GM18870 (cell line): ENCODE measurements around the gene NACC1.
"Not testable (repeated sequence)": the region's sequence is repeated elsewhere in the genome, so short reads cannot be mapped to it uniquely, and the experiment has no call there.

ENCODE experiments used
- ATAC-seq: cut with Tn5 transposase; IDR thresholded peaks from one replicate; pipeline ENCODE4 v1.9.1; 2021; ENCODE audit warnings: moderate library complexity; ENCODE audit not compliant: unreplicated experiment

Gene NACC1

GRCh38 chr19:13138171-13138915, 20.3 kb downstream of the NACC1 start:
- ATAC-seq, result no peak

DNA sequence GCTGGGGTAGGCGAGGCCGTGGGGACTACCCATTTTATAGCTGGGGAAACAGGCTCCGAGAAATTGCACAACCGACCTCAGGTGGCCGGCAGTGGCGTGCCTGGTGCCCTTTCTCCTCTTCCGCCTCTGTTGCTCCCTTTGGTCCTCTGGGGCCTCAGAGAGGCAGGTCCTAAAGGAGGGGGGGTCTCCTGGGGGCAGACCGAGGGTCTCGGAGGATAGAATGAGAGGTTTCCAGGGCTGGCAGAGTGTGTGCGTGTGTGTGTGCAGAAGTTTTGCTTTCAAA, 20.8 kb downstream of the NACC1 start:
- no peak for ATAC-seq

DNA sequence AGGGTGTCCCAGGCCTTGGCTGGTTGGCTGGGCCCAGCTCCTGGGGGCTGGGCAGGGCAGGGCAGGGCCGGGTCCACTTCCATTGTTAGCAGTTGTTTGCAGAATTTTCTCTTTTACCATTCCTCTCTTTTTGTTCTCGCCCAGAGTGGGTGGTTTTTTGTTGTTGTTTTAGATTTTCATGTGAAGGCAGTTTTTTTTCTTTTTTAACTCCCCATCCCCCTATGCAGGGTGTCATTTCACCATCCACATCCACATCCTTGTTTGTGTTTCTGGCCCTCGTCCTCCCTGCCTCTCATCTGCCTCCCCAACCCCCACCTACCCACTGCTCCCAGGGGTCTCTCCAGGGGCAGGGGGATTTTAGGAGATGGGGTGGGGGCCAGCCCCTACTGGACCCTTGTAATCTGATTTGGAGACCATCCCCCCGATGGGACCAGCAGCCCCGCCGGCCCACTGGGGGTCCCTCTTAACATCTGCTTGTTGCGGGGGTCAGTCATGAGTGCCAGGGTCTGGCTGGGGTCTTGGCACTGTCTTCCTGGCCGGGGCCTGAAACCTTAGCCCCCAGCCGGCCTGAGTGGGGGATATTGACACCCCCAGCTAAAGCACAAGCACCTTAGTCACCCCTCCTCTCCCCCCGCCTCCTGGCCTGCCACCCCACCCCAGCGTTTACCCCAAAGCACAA, 21.7 kb downstream of the NACC1 start:
- ATAC-seq, result no peak

DNA sequence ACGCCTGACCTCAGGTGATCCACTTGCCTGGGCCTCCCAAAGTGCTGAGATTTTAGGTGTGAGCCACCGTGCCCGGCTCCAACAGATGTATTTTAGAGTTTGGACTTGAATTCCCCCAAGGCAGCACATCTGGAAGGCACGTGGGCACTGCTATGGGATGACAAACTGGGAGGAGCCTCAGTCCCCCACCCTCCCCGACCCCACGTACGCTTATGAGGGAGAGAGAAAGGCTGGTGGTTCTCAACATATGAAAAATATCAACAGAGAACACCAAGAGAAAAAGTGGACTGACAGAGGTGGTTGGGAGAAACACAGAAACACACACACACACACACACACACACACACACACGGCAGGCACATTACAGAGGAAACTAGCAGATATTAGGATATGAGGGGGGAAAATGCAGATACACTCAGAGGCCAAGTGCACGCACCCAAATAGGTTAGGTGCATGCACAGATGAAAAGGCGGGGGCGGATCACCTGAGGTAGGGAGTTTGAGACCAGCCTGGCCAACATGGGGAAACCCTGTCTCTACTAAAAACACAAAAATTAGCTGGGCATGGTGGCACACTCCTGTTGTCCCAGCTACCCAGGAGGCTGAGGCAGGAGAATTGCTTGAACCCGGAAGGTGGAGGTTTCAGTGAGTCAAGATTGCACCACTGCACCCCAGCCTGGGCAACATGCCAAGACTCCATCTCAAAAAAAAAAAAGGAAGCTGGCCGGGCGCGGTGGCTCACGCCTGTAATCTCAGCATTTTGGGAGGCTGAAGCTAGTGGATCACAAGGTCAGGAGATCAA, 28.9 kb downstream of the NACC1 start:
- ATAC-seq, result no peak

GRCh38 chr19:13149173-13149627, 31.1 kb downstream of the NACC1 start:
- ATAC-seq, result not testable (repeated sequence)

GRCh38 chr19:13149628-13150186, 31.6 kb downstream of the NACC1 start:
- no peak for ATAC-seq

GRCh38 chr19:13150187-13150930, 32.3 kb downstream of the NACC1 start, which contains the start of the genes IER2 and STX10:
TSS of gene IER2 (plus strand) at chr19:13150411. CDS start at chr19:13153187, 2,776 bp downstream.
TSS of gene STX10 (minus strand) at chr19:13150375. CDS start at chr19:13150173, 202 bp downstream.
- peak; percentile 30 for ATAC-seq

GRCh38 chr19:13150931-13151604, 33.0 kb downstream of the NACC1 start:
- no peak for ATAC-seq

GRCh38 chr19:13151605-13152355, 33.7 kb downstream of the NACC1 start:
- ATAC-seq, result peak; percentile 25

DNA sequence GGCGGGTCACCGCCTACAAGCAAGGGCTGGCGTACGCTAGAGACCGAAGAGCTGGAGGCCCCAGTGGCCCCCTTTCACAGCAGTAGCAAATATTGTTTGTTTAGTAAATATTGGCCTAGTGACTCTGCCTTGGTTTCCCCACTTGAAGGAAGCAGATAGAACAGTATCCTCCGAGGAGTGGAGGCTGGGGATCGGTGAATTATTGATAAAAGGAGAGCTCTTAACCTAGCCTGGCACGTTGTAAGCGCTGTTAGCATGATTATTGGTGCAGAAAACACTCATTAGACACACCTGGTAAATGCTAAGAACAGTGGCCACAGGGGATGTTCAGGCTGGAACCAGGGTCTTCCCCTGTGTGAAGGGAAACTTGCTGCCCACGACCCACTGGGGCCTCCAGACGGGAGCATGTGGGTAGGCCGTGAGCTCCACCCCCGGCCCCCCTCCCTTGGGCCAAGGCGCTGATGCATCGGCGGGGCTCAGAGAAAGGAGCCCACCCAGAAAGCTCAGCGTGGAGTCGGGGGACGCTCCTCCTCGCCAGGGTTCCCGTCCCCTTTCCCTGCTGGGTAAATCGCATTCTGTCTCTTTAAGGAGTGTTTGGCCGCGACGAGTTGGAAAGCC, 34.4 kb downstream of the NACC1 start:
- ATAC-seq, result peak; percentile 7

GRCh38 chr19:13152974-13153568, 35.0 kb downstream of the NACC1 start:
- ATAC-seq, result peak; percentile 32

GRCh38 chr19:13153569-13154240, 35.6 kb downstream of the NACC1 start:
- no peak for ATAC-seq

GRCh38 chr19:13154241-13154778, 36.2 kb downstream of the NACC1 start:
- no peak for ATAC-seq

DNA sequence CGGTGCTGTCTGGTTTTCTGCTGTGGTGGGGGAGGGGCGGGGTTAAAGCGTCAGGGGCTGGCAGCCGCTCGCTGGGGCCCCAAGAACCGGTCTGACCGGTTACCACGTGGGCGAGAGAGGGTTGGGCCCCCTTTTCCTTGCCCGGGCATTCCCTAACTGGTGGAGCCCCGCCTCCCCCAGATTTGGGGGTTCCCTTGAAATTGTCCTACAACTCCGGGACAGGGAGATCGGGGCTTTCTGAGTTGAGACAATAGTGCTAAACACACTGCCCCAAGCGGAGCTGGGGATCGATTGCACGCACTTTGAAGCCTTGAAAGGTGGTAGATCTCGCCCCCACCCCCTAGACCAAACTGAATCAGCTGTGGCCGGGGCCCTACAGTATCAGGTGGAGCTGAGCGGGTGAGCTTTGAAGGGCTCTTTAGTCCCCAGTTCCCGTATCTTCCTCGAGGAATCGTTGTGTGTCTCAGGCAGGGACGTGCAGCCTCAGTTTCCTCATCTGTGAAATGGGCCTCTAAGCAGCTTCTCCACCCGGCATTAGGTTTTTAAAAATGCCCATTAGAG, 36.9 kb downstream of the NACC1 start:
- ATAC-seq, result no peak

DNA sequence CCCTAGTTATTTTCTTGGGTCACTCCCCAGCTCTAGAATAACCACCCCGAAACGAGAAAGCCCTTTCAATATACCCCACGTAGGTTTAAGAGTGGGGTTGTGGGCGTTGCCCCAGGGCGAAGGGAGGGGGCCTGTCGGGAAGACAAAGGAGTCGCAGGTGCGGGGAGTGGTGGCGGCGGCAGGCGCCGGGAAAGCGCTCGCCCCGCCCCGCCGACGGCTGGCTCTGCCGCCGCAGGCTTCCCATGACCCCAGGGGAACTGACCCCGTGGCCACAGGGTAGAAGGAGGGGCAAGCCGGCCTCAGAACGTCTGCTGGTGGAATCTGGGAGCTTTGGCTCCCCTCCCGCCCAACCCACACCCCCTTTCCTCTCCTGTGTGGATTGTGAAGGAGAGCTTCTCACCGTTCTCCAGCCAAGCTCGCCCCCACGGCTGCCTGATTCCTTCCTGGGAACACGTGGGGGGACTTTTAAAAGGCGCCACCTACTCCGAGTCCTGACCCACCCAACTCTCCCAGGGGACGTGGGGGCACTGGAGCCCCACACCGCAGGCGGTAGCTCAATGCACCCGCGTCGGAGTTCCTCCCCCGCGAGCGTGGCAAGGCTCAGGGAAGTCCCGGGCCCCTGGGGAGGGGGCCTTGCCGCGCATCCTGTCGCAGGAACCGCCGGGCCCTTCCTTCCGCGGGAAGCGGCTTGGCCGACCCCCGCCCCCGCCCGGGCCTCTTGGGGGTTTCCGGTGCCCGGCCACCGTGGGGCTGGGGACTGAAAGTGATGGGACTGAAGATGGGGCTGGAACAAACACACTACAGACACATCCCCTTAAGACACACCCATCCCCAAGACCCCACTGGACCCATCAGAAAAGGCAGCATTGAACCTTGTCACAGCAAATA, 37.7 kb downstream of the NACC1 start:
- no peak for ATAC-seq

- ATAC-seq, result no peak
Observed at GRCh38 chr19:13159713-13160112, 41.6 kb downstream of the NACC1 start.
